ENCODE results near the gene CASQ1.

The CASQ1 gene

DNA sequence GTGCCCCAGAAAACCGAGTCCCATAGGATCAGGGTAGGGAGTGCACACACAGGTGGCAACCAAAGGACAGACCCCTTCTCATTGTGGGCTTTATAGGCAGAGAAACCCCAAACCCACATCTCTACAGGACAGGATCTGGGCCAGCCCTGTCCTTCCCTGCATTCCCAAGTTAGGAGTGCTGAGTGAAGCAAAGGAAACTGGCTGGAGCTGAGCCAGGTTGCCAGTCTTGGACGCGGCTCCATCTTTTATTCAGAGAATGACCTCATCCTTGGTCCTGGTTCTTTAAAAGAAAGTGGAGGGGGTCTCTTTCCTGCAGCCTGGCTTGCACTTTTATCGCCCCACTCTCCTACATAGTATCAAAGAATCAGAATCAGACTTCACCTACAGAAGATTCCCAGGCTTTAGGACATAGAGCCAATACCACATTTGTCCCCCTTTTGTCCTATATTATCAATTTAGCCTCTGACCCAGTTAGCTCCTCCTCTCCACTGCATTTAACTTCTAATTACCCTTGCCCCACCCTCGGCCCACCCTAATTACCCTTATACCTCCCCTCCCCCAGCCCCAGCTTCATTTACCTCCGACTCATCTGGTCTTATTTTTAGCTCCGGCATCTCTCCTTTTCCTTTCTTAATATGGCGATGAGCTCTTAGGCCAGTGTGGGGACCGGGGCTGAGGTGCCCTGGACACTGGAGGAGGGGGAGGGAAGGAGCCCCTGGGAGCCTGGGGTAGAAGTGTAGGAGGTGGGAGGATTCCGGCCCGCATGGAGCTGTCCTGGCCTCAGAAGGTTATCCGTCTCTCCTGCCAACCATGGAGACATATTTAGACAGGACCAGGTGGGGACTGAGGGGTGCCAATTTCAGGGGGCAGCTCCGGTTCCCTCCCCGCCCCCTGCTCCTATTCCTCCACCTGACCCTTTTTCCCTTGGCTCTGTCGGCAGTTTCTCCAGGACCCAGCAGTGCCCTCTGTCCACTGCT, at the start of gene CASQ1:
TSS of gene CASQ1 (plus strand) at position 927 of the 977 bp plus-strand sequence. CDS start 177 bp downstream, outside the sequence.
- Histone ChIP-seq H3K9me3 (no peaks in the 10 kb centered on the region), H3K36me3 (replicated peaks) (no peaks in the 10 kb centered on the region), H3K4me3 (no peak within 1 kb of the TSS), H3K27me3 (ENCODE audit: low read depth) (peaks cover 2% of the 10 kb centered on the region; the same call in 1 of the 2 replicates), H3K4me1 (peaks cover 4% of the 10 kb centered on the region; the same call in 1 of the 2 replicates)
- in situ Hi-C loops (cut with MboI; ENCODE audit: low sequenced_read_pairs): loop anchor here (5.0 kb wide), 1 partner anchor 102 kb away; no protein-coding TSS in a partner anchor
- no peak for DNase-seq (ENCODE audit: low spot score in 2 of 2)

DNA sequence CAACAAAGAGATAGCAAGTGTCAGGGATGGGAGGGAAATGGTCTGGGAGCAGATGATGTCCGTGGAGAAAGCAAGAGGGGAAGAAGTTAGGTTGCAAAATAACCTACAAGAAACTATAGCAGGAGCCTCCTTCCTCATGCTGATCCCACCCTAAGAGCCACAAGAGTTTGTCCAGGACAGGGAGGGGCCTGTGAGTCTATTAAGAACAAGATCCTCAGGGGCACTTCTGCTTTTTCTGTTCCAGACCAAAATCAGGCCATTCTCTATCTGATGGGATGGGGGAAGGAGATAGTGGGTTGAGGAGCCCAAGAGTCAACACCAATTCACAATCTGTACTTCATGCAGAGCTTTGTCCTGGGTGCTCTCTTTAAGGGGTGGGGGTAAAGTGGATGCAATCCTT, 46.7 kb upstream of the CASQ1 start:
- H3K4me3 ChIP-seq: no peak overlapping the region
- no peaks in the 10 kb centered on the region for H3K4me1 ChIP-seq
- H3K27me3 ChIP-seq (ENCODE audit: low read depth): peaks cover 11% of the 10 kb centered on the region; the same call in 1 of the 2 replicates
- in situ Hi-C loops (cut with MboI; ENCODE audit: low sequenced_read_pairs): no loop called here
- no peaks in the 10 kb centered on the region for H3K36me3 ChIP-seq (replicated peaks)
- DNase-seq (ENCODE audit: low spot score in 2 of 2): no peak
- H3K9me3 ChIP-seq: no peaks in the 10 kb centered on the region

DNA sequence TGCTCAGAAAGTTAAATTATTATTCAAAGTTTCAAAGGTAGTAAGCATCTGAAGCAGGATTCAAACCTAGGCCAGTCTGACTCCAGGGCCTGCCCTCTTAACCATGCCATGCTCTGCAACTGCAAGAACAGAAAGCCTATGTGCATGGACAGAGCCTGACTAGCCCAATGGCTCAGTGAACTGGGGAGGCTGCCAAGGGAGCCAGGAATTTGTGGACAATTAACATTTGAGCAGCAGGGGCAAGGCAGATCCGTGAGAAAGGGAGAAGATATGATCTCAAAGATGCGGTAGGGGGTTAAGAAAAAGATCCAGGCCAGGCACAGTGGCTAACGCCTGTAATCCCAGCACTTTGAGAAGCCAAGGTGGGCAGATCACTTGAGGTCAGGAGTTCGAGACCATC, 45.5 kb upstream of the CASQ1 start:
- in situ Hi-C loops (cut with MboI; ENCODE audit: low sequenced_read_pairs): no loop called here
- peaks cover 13% of the 10 kb centered on the region; the same call in 1 of the 2 replicates for H3K27me3 ChIP-seq (ENCODE audit: low read depth)
- H3K4me1 ChIP-seq: no peaks in the 10 kb centered on the region
- no peaks in the 10 kb centered on the region for H3K36me3 ChIP-seq (replicated peaks)
- DNase-seq (ENCODE audit: low spot score in 2 of 2): no peak
- no peaks in the 10 kb centered on the region for H3K9me3 ChIP-seq
- H3K4me3 ChIP-seq: no peak overlapping the region

GRCh38 chr1:160146107-160146506, 44.3 kb upstream of the CASQ1 start:
- in situ Hi-C loops (cut with MboI; ENCODE audit: low sequenced_read_pairs): no loop called here
- no peak for DNase-seq (ENCODE audit: low spot score in 2 of 2)
- H3K4me3 ChIP-seq: no peak overlapping the region
- no peaks in the 10 kb centered on the region for H3K4me1 ChIP-seq
- H3K27me3 ChIP-seq (ENCODE audit: low read depth): peaks cover 13% of the 10 kb centered on the region; the same call in 1 of the 2 replicates
- H3K9me3 ChIP-seq: no peaks in the 10 kb centered on the region
- no peaks in the 10 kb centered on the region for H3K36me3 ChIP-seq (replicated peaks)

DNA sequence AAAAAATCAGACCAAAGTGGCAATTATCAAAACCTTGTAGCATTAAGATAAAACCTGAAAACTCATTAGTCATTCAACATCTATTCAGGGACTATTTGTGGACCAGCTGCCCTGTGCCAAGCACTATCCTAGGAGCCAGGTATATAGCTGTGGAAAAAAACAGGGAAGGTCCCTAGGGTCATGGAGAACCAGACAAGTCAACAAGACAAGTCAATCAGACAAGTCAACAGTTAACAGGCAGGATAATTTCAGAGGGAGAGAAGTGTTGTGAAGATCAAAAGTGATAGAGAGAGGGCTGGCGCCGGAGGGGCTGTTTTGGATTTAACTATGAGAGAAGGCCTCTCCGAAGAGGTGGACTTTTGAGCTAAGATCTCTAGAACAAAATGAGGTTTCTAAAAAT, 42.3 kb upstream of the CASQ1 start:
- no peak for DNase-seq (ENCODE audit: low spot score in 2 of 2)
- Histone ChIP-seq H3K36me3 (replicated peaks) (no peaks in the 10 kb centered on the region), H3K4me1 (no peaks in the 10 kb centered on the region), H3K4me3 (no peak overlapping the region), H3K9me3 (no peaks in the 10 kb centered on the region), H3K27me3 (ENCODE audit: low read depth) (peaks cover 4% of the 10 kb centered on the region; the same call in 1 of the 2 replicates)
- in situ Hi-C loops (cut with MboI; ENCODE audit: low sequenced_read_pairs): no loop called here

GRCh38 chr1:160149233-160149632, 41.1 kb upstream of the CASQ1 start:
- in situ Hi-C loops (cut with MboI; ENCODE audit: low sequenced_read_pairs): no loop called here
- Histone ChIP-seq H3K9me3 (no peaks in the 10 kb centered on the region), H3K36me3 (replicated peaks) (no peaks in the 10 kb centered on the region), H3K27me3 (ENCODE audit: low read depth) (peaks cover 3% of the 10 kb centered on the region; the same call in 1 of the 2 replicates), H3K4me1 (no peaks in the 10 kb centered on the region), H3K4me3 (no peak overlapping the region)
- DNase-seq (ENCODE audit: low spot score in 2 of 2): no peak

DNA sequence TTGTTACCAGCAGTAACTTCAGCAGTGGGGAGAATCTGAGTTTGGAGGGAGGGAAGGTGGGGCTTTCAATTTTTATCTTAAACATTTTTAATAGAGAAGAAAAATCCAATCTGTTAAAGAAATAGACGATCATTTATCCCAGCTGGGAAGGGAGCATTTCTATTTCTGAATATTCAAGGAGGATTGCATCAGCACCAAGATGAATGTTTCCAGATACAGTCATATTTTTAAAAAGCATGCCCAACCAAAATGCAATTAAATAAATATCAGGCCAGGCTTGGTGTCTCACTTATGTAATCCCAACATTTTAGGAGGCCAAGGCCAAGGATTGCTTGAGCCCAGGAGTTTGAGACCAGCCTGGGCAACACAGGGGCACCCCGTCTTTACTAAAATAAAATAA, 40.7 kb upstream of the CASQ1 start:
- in situ Hi-C loops (cut with MboI; ENCODE audit: low sequenced_read_pairs): no loop called here
- no peak overlapping the region for H3K4me3 ChIP-seq
- no peak for DNase-seq (ENCODE audit: low spot score in 2 of 2)
- H3K4me1 ChIP-seq: no peaks in the 10 kb centered on the region
- no peaks in the 10 kb centered on the region for H3K36me3 ChIP-seq (replicated peaks)
- H3K9me3 ChIP-seq: no peaks in the 10 kb centered on the region
- peaks cover 3% of the 10 kb centered on the region; the same call in 1 of the 2 replicates for H3K27me3 ChIP-seq (ENCODE audit: low read depth)

- no peak for DNase-seq (ENCODE audit: low spot score in 2 of 2)
- no peaks in the 10 kb centered on the region for H3K9me3 ChIP-seq
- H3K4me1 ChIP-seq: no peaks in the 10 kb centered on the region
- H3K36me3 ChIP-seq (replicated peaks): no peaks in the 10 kb centered on the region
- peaks cover 3% of the 10 kb centered on the region; the same call in 1 of the 2 replicates for H3K27me3 ChIP-seq (ENCODE audit: low read depth)
- in situ Hi-C loops (cut with MboI; ENCODE audit: low sequenced_read_pairs): no loop called here
- H3K4me3 ChIP-seq: no peak within 1 kb of the TSS
Observed at GRCh38 chr1:160151303-160151702, 39.1 kb upstream of the CASQ1 start, which contains the start of gene ATP1A4. ATP1A4 (plus strand) TSS chr1:160151603; CDS start chr1:160152041, 438 bp downstream.

- 0 out of 2 replicates have a peak, but pooled peaks cover 2% of the 10 kb centered on the region for H3K27me3 ChIP-seq (ENCODE audit: low read depth)
- H3K9me3 ChIP-seq: no peaks in the 10 kb centered on the region
- no peak for DNase-seq (ENCODE audit: low spot score in 2 of 2)
- H3K4me3 ChIP-seq: no peak overlapping the region
- H3K4me1 ChIP-seq: no peaks in the 10 kb centered on the region
- in situ Hi-C loops (cut with MboI; ENCODE audit: low sequenced_read_pairs): no loop called here
- no peaks in the 10 kb centered on the region for H3K36me3 ChIP-seq (replicated peaks)
Observed at GRCh38 chr1:160154790-160155189, 35.6 kb upstream of the CASQ1 start.

- DNase-seq (ENCODE audit: low spot score in 2 of 2): no peak
- Histone ChIP-seq H3K4me1 (no peaks in the 10 kb centered on the region), H3K9me3 (no peaks in the 10 kb centered on the region), H3K36me3 (replicated peaks) (no peaks in the 10 kb centered on the region), H3K27me3 (ENCODE audit: low read depth) (peaks cover 2% of the 10 kb centered on the region; the same call in 1 of the 2 replicates), H3K4me3 (no peak overlapping the region)
- in situ Hi-C loops (cut with MboI; ENCODE audit: low sequenced_read_pairs): no loop called here
Observed at GRCh38 chr1:160156361-160156760, 34.0 kb upstream of the CASQ1 start.

DNA sequence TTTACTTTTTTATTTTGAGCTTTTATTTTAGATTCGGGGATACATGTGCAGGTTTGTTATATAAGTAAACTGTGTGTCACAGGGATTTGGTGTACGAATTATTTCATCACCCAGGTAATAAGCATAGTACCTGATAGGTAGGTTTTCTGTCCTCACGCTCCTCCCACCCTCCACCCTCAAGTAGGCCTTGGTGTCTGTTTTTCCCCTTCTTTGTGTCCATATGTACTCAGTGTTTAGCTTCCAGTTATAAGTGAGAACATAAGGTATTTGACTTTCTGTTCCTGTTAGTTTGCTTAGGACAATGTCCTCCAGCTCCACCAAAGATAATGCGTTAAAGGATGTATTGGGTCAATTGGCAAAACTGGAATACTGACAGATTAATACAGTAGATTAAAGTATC, 33.2 kb upstream of the CASQ1 start:
- Histone ChIP-seq H3K27me3 (ENCODE audit: low read depth) (peaks cover 2% of the 10 kb centered on the region; the same call in 1 of the 2 replicates), H3K9me3 (no peaks in the 10 kb centered on the region), H3K4me1 (no peaks in the 10 kb centered on the region), H3K4me3 (no peak overlapping the region), H3K36me3 (replicated peaks) (no peaks in the 10 kb centered on the region)
- in situ Hi-C loops (cut with MboI; ENCODE audit: low sequenced_read_pairs): no loop called here
- DNase-seq (ENCODE audit: low spot score in 2 of 2): no peak

DNA sequence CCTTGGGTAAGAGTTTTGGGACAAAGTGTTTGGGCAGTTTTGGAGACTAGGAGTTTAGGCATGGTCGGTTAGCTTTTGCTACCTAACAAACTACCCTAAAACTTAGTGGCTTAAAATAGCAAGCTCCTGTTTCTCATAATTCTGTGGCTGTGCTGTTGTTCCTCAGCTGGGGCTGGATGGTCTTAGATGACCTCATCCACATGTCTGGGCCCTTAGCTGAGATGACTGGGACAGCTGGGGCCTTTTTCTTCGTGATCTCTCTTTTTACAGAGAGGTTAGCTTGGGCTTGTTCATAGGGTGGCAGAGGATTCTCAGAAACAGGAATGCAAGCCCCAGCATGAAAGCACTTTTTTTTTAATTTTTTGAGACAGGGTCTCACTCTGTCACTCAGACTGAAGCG, 32.3 kb upstream of the CASQ1 start:
- DNase-seq (ENCODE audit: low spot score in 2 of 2): no peak
- no peaks in the 10 kb centered on the region for H3K36me3 ChIP-seq (replicated peaks)
- H3K4me3 ChIP-seq: no peak overlapping the region
- peaks cover 2% of the 10 kb centered on the region; the same call in 1 of the 2 replicates for H3K27me3 ChIP-seq (ENCODE audit: low read depth)
- H3K9me3 ChIP-seq: no peaks in the 10 kb centered on the region
- in situ Hi-C loops (cut with MboI; ENCODE audit: low sequenced_read_pairs): no loop called here
- no peaks in the 10 kb centered on the region for H3K4me1 ChIP-seq

- in situ Hi-C loops (cut with MboI; ENCODE audit: low sequenced_read_pairs): no loop called here
- no peaks in the 10 kb centered on the region for H3K4me1 ChIP-seq
- H3K9me3 ChIP-seq: no peaks in the 10 kb centered on the region
- DNase-seq (ENCODE audit: low spot score in 2 of 2): no peak
- H3K27me3 ChIP-seq (ENCODE audit: low read depth): peaks cover 2% of the 10 kb centered on the region; the same call in 1 of the 2 replicates
- H3K36me3 ChIP-seq (replicated peaks): no peaks in the 10 kb centered on the region
- H3K4me3 ChIP-seq: no peak overlapping the region
Observed at GRCh38 chr1:160158534-160158933, 31.8 kb upstream of the CASQ1 start.

DNA sequence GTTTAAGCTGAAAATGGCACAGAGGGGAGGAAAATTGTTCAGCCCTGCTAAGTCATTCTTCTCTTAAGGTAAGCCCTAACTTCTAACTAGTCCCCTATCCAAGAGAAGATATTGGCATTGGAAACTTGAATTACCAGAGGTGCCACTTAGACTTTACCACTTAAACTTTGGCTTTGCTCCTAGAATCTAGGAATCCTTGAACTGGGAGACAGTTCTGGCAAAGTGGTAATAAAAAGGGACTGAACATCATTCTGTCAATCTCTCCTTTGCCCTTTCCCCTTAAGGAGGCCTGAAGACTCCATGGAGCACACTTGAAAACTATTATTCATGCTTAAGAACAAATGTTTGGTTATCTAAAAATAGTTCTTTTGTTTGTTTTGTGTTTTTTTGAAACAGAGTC, 30.5 kb upstream of the CASQ1 start:
- DNase-seq (ENCODE audit: low spot score in 2 of 2): no peak
- H3K36me3 ChIP-seq (replicated peaks): no peaks in the 10 kb centered on the region
- in situ Hi-C loops (cut with MboI; ENCODE audit: low sequenced_read_pairs): no loop called here
- H3K27me3 ChIP-seq (ENCODE audit: low read depth): peaks cover 2% of the 10 kb centered on the region; the same call in 1 of the 2 replicates
- H3K9me3 ChIP-seq: no peaks in the 10 kb centered on the region
- no peaks in the 10 kb centered on the region for H3K4me1 ChIP-seq
- no peak overlapping the region for H3K4me3 ChIP-seq

All from HAP-1 (cell line).